Pancreas (tissue), 10 donors: Measurements from ENCODE around the gene TSPAN9. TPM values are rescaled to one million over a fixed set of nuclear protein-coding genes. Genes with fewer than 3 reads are reported as not detected.
A peak's percentile ranks its signal among the peaks of the same experiment; 100 is the strongest.

Experiments used
- ATAC-seq, 4 donors: fragments of 200-7000 bp; cut with Tn5 transposase; one replicate each; pipeline versions ENCODE4 v1.8.0 to v1.9.1; 2020; ENCODE audit warnings: mild to moderate bottlenecking in 4 of 4, moderate library complexity in 4 of 4
- DNase-seq, 6 donors: peaks; one replicate each; pipeline ENCODE4 v3.0.0-alpha.2; 2020
- FAIRE-seq: peaks from 2 replicates; lab custom pipeline; 2012; peaks lifted over from hg19 to GRCh38; lab: Jason Lieb, UNC
- H3K27ac ChIP-seq, 4 donors: fragments of 200-600 bp; sonication (generic); 1 replicate in 3 of 4; 2 replicates in 1 of 4; pipeline versions ENCODE4 v1.5.0 to v1.8.0; 2020
- H3K27me3 ChIP-seq, 4 donors: fragments of 200-600 bp; one replicate each; pipeline ENCODE4 v1.8.0; 2021
- H3K36me3 ChIP-seq, 3 donors: fragments of 200-600 bp; sonication (generic) in 1 of 3; one replicate each; pipeline versions ENCODE4 v1.5.0 to v1.8.0; 2020 to 2021
- H3K4me1 ChIP-seq, 3 donors: fragments of 200-600 bp; one replicate each; pipeline ENCODE4 v1.8.0; 2021
- H3K4me3 ChIP-seq, 4 donors: fragments of 200-600 bp; sonication (generic) in 2 of 4; one replicate each; pipeline versions ENCODE4 v1.5.0 to v1.8.0; 2020 to 2021
- H3K9me3 ChIP-seq, 4 donors: fragments of 200-600 bp; one replicate each; pipeline ENCODE4 v1.8.0; 2021
- WGBS, 2 donors: extraction: QIAGEN DNeasy Blood & Tissue Kit; methylation state at CpG; one replicate each; pipeline ENCODE4 v1.1.7; 2013; 5-methylcytosine and 5-hydroxymethylcytosine counted together
- intact Hi-C, 3 donors: fragments of 100-400 bp; cut with DNase I; formaldehyde crosslinking; loops; one replicate each; pipeline versions ENCODE4 v1.11.1 to v1.14.2; 2022
- polyA plus RNA-seq, 2 donors: library from polyadenylated mRNA; stranded (reverse); fragments of 200-250 nt; gene quantifications; one replicate each; pipeline ENCODE4 v1.2.3, GENCODE V29; 2013
- total RNA-seq, 6 donors: library from RNA; stranded (reverse); fragmentation: NEBNext Ultra II Directional in 4 of 6; extraction: Animal tissue kit (Norgen Biotek cat#: 25700) in 4 of 6; gene quantifications; one replicate each; pipeline versions ENCODE4 v1.2.1 to v1.2.4, GENCODE V29; 2021 to 2023
- TF ChIP-seq, protein P1 (sequence below), 4 donors: fragments of 200-600 bp; sonication (generic) in 3 of 4; IDR thresholded peaks; one replicate each; pipeline versions ENCODE4 v1.5.0 to v1.8.0; 2021; ENCODE audit warnings: antibody characterized with exemption in 4 of 4
- donor health status: healthy with polysubstance abuse.
- donor health status: DM: no; HTN: no; CAD: no; lungs with moderate emphysema.
- donor health status: DM: no; HTN: no; CAD: no.
- donor health status: control.
- donor health status: control.
- donor health status: Bipolar disorder and iron deficiency.
- donor health status: DM: yes; HTN: yes; CAD: no.
- donor health status: DM: no; HTN: no; CAD: no.
- donor health status: DM: no; HTN: no; CAD: no.
- donor health status: DM: yes; HTN: yes; CAD: no.

Gene TSPAN9
- total and polyA plus RNA-seq, 8 donors = 7.8 to 19.5 (median 13.0) TPM

GRCh38 chr12:3128498-3129293, 51.5 kb downstream of the TSPAN9 start:
- WGBS, 2 donors = 81 to 88% methylated on average over 6 of the region's 6 CpGs
- DNase-seq (no peak), FAIRE-seq (no peak), ATAC-seq (no peak)
- no peaks in the 10 kb centered on the region for H3K9me3 ChIP-seq
- no peaks in the 10 kb centered on the region for H3K4me1 ChIP-seq
- intact Hi-C loops = no loop called here
- TF ChIP-seq, protein P1, sequence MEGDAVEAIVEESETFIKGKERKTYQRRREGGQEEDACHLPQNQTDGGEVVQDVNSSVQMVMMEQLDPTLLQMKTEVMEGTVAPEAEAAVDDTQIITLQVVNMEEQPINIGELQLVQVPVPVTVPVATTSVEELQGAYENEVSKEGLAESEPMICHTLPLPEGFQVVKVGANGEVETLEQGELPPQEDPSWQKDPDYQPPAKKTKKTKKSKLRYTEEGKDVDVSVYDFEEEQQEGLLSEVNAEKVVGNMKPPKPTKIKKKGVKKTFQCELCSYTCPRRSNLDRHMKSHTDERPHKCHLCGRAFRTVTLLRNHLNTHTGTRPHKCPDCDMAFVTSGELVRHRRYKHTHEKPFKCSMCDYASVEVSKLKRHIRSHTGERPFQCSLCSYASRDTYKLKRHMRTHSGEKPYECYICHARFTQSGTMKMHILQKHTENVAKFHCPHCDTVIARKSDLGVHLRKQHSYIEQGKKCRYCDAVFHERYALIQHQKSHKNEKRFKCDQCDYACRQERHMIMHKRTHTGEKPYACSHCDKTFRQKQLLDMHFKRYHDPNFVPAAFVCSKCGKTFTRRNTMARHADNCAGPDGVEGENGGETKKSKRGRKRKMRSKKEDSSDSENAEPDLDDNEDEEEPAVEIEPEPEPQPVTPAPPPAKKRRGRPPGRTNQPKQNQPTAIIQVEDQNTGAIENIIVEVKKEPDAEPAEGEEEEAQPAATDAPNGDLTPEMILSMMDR (IDR thresholded peaks at IDR 0.05) = no peak
- no peak overlapping the region for H3K4me3 ChIP-seq
- H3K27ac ChIP-seq = no peak overlapping the region
- no peaks in the 10 kb centered on the region for H3K27me3 ChIP-seq
- H3K36me3 ChIP-seq = no peaks in the 10 kb centered on the region

DNA sequence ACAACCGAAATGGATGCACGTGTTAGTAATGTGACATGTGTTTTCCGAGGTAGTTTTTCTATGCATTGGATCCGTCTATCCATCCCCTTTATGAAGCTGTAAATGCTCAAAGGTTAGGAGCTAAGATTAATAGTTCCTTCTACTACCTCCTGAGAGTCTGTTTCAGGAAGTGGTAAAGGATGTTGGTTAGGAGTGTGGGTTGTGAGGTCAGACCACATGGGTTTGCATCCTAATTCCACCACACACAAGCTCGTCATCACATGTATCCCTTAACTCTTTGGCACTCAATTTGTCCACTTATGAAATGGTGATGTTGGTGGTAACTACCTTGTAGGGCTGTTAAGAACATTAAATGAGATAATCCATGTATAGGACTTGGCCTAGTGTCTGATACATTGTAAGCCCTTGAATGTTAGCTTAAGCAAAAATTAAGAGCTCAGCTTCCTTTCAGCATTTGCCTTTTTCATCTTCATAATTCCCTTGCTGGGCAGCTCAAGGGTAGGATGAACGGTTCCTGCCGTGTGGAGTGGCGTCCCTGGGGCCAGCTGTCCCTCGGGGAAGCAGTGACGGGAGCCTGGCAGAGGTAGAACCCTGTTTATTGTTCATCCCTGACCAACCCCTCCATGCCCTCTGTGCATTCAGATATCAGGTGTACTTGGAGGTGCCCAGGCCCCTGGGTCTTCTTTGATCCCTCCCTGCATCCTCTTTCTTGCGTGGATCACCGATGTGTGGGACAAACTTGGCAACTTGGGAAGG, 52.3 kb downstream of the TSPAN9 start:
- Histone ChIP-seq H3K9me3 (no peaks in the 10 kb centered on the region), H3K36me3 (no peaks in the 10 kb centered on the region), H3K27me3 (no peaks in the 10 kb centered on the region), H3K4me3 (no peak overlapping the region), H3K4me1 (no peaks in the 10 kb centered on the region), H3K27ac (no peak overlapping the region)
- ATAC-seq = no peak
- FAIRE-seq = no peak
- WGBS, 2 donors = 79 to 84% methylated on average over 12 of the region's 12 CpGs
- TF ChIP-seq, protein P1 (IDR thresholded peaks at IDR 0.05) = no peak
- DNase-seq = no peak
- intact Hi-C loops = loop anchor here in 1 of 3 donors (10.0 kb wide), 1 partner anchor 145 kb away; no protein-coding TSS in a partner anchor

DNA sequence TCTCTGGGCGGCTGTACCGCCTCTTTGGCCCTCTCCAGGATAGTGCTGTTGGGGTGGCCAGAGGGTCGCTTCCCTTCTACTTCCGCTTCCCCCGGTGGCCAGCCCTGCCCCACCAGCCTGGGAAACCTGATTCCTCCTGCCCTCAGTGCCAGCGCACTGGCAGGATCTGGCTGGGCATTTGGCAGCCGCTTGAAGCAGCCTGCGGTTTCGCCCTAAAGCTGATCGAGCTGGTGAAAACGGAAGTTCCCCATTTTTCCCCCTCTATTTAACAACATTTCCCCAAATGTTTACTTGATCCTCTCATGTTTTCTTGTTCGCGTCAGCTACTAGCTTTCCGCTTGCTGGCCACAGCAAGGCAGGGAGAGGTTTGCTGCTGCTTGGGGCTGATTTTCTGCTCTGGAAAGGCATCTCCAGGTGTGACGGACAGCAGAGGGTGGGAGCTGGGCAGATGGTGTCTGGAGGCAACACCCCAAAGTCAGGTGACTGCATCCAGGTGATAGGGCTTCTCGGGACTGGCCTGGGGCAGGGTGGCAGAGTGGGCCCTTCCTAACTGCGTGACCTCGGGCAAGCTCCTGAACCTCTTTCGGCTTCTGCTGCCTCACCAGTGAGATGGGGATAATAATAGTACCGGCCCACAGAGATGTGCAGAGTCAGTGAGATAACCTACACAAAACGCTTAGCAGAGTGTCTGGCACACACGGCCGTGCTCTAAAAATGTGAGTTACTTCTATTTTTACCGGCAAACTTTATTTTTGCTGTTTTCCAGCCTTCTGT, 53.1 kb downstream of the TSPAN9 start:
- no peak overlapping the region for H3K27ac ChIP-seq
- ATAC-seq (peak in 3 of 4 donors; percentile 56 to 66 (median 59)), FAIRE-seq (no peak), DNase-seq (peak in 1 of 6 donors; percentile 32)
- H3K4me3 ChIP-seq = no peak overlapping the region
- H3K4me1 ChIP-seq = no peaks in the 10 kb centered on the region
- H3K27me3 ChIP-seq = no peaks in the 10 kb centered on the region
- TF ChIP-seq, protein P1 (IDR thresholded peaks at IDR 0.05) = no peak
- no peaks in the 10 kb centered on the region for H3K36me3 ChIP-seq
- H3K9me3 ChIP-seq = no peaks in the 10 kb centered on the region
- 75 to 77% methylated on average over 24 of the region's 24 CpGs for WGBS, 2 donors
- intact Hi-C loops = loop anchor here in 1 of 3 donors (10.0 kb wide), 1 partner anchor 145 kb away; no protein-coding TSS in a partner anchor

DNA sequence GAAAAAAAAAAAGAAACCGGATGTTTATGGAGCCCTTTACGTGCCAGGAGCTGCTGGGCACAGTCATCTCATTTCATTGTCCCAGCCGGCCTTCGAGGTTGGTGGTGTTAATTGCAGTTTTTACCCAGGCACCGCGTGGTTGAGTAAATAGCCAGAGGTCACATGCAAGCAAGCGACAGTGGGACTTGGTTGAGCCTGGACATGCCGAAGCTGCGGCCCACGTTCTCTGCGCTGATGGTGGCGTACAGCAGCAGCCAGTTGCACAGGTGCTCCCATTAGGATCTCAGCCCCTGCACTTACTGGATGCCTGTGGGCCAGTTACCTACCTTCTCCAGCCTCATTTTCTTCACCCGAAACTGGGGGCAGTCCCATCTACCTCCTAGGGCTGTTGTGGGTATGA, 54.0 kb downstream of the TSPAN9 start:
- FAIRE-seq = no peak
- no peak for ATAC-seq
- Histone ChIP-seq H3K27ac (no peak overlapping the region), H3K4me1 (no peaks in the 10 kb centered on the region), H3K27me3 (no peaks in the 10 kb centered on the region), H3K36me3 (no peaks in the 10 kb centered on the region), H3K4me3 (no peak overlapping the region), H3K9me3 (no peaks in the 10 kb centered on the region)
- intact Hi-C loops = loop anchor here in 1 of 3 donors (10.0 kb wide), 1 partner anchor 144 kb away; no protein-coding TSS in a partner anchor
- 61 to 75% methylated on average over 13 of the region's 13 CpGs for WGBS, 2 donors
- no peak for DNase-seq
- TF ChIP-seq, protein P1 (IDR thresholded peaks at IDR 0.05) = no peak
